Osteoblast (primary cell): ENCODE data around the gene SFRP2. TPM values are rescaled to one million over a fixed set of nuclear protein-coding genes. Genes with fewer than 3 reads are reported as not detected.
A peak's percentile ranks its signal among the peaks of the same experiment; 100 is the strongest.

Experiments
- DNase-seq: peaks from one replicate; pipeline ENCODE4 v3.0.0; 2011; ENCODE audit warnings: low spot score, mixed read lengths; ENCODE audit not compliant: insufficient read length; ENCODE audit errors: missing footprints
- H2AFZ ChIP-seq: 2 replicates; pipeline ENCODE4 v1.6.0; 2011; ENCODE audit warnings: mild to moderate bottlenecking, low read length
- H3K27ac ChIP-seq: 2 replicates; pipeline ENCODE4 v1.5.1; 2011; ENCODE audit warnings: mild to moderate bottlenecking, low read depth, low read length, moderate library complexity
- H3K27me3 ChIP-seq: 2 replicates; pipeline ENCODE4 v1.6.0; 2012; ENCODE audit warnings: mild to moderate bottlenecking, control low read depth, inconsistent platforms, low read length, moderate library complexity; ENCODE audit not compliant: insufficient read depth
- H3K36me3 ChIP-seq: 2 replicates; pipeline ENCODE4 v1.5.1; 2011; ENCODE audit warnings: mild to moderate bottlenecking, low read length, control low read depth, moderate library complexity; ENCODE audit not compliant: insufficient read depth
- H3K4me1 ChIP-seq: 2 replicates; pipeline ENCODE4 v1.5.1; 2011; ENCODE audit warnings: mild to moderate bottlenecking, low read length, control low read depth, moderate library complexity; ENCODE audit not compliant: insufficient read depth
- H3K4me2 ChIP-seq: 2 replicates; pipeline ENCODE4 v1.6.0; 2011; ENCODE audit warnings: mild to moderate bottlenecking, low read length; ENCODE audit not compliant: insufficient read depth
- H3K4me3 ChIP-seq: fragments of 200-600 bp; sonication (generic); 3 replicates; pipeline ENCODE4 v1.5.1; 2012; ENCODE audit warnings: mild to moderate bottlenecking, low read length, inconsistent platforms; ENCODE audit not compliant: insufficient read depth
- H3K79me2 ChIP-seq: 2 replicates; pipeline ENCODE4 v1.6.0; 2012; ENCODE audit warnings: mild to moderate bottlenecking, low read length, control low read depth, inconsistent platforms; ENCODE audit not compliant: insufficient read depth
- H3K9me3 ChIP-seq: 2 replicates; pipeline ENCODE4 v1.5.1; 2011; ENCODE audit warnings: low read depth, low read length, control low read depth
- H4K20me1 ChIP-seq: 2 replicates; pipeline ENCODE4 v1.6.0; 2012; ENCODE audit warnings: mild to moderate bottlenecking, low read length, control low read depth; ENCODE audit not compliant: insufficient read depth
- CTCF ChIP-seq: IDR thresholded peaks from 2 replicates; pipeline ENCODE4 v1.5.1; 2011; ENCODE audit warnings: mild to moderate bottlenecking, low read depth, low read length, moderate library complexity; ENCODE audit errors: extremely low read depth
- total RNA-seq: library from RNA; depleted of rRNA; stranded (reverse); fragments of >200 nt; gene quantifications from 2 replicates; pipeline ENCODE4 v1.2.3, GENCODE V29; 2012

SFRP2 gene
- total RNA-seq, 1 donor: not detected

GRCh38 chr4:153750197-153750817, 38.6 kb downstream of the SFRP2 start:
- H3K36me3 ChIP-seq: no peaks in the 10 kb centered on the region
- no peak overlapping the region for H3K4me3 ChIP-seq
- peak; percentile 78 for TF ChIP-seq CTCF
- no peaks in the 10 kb centered on the region for H3K9me3 ChIP-seq
- no peaks in the 10 kb centered on the region for H3K27me3 ChIP-seq
- DNase-seq: peak; percentile 73
- H3K27ac ChIP-seq: no peak overlapping the region
- H3K79me2 ChIP-seq: no peaks in the 10 kb centered on the region
- no peaks in the 10 kb centered on the region for H3K4me1 ChIP-seq
- no peak overlapping the region for H3K4me2 ChIP-seq
- no peak overlapping the region for H2AFZ ChIP-seq
- H4K20me1 ChIP-seq: no peaks in the 10 kb centered on the region

GRCh38 chr4:153748378-153748777, 40.5 kb downstream of the SFRP2 start:
- no peak overlapping the region for H3K4me2 ChIP-seq

GRCh38 chr4:153747406-153747955, 41.4 kb downstream of the SFRP2 start:
- no peaks in the 10 kb centered on the region for H3K4me1 ChIP-seq
- TF ChIP-seq CTCF: no peak
- H3K36me3 ChIP-seq: no peaks in the 10 kb centered on the region
- no peaks in the 10 kb centered on the region for H3K9me3 ChIP-seq
- no peak overlapping the region for H2AFZ ChIP-seq
- no peaks in the 10 kb centered on the region for H4K20me1 ChIP-seq
- no peak overlapping the region for H3K27ac ChIP-seq
- H3K4me2 ChIP-seq: no peak overlapping the region
- no peak for DNase-seq
- H3K27me3 ChIP-seq: no peaks in the 10 kb centered on the region
- no peak overlapping the region for H3K4me3 ChIP-seq
- no peaks in the 10 kb centered on the region for H3K79me2 ChIP-seq

More at GRCh38 chr4:153748378-153748777, 40.5 kb downstream of the SFRP2 start:
- H2AFZ ChIP-seq: no peak overlapping the region
- H3K4me3 ChIP-seq: no peak overlapping the region
- peak; percentile 88 for DNase-seq
- TF ChIP-seq CTCF: no peak
- no peaks in the 10 kb centered on the region for H3K4me1 ChIP-seq
- no peaks in the 10 kb centered on the region for H3K79me2 ChIP-seq
- no peaks in the 10 kb centered on the region for H3K27me3 ChIP-seq
- no peaks in the 10 kb centered on the region for H3K9me3 ChIP-seq
- H3K27ac ChIP-seq: no peak overlapping the region
- no peaks in the 10 kb centered on the region for H4K20me1 ChIP-seq
- no peaks in the 10 kb centered on the region for H3K36me3 ChIP-seq

GRCh38 chr4:153745651-153746050, 43.2 kb downstream of the SFRP2 start:
- Histone ChIP-seq H3K4me3 (no peak overlapping the region), H3K36me3 (no peaks in the 10 kb centered on the region)
- TF ChIP-seq CTCF: no peak

More at GRCh38 chr4:153745651-153746050, 43.2 kb downstream of the SFRP2 start:
- no peak for DNase-seq
- H3K9me3 ChIP-seq: no peaks in the 10 kb centered on the region
- H3K4me1 ChIP-seq: no peaks in the 10 kb centered on the region
- no peaks in the 10 kb centered on the region for H3K79me2 ChIP-seq
- no peaks in the 10 kb centered on the region for H3K27me3 ChIP-seq
- H3K27ac ChIP-seq: no peak overlapping the region
- H2AFZ ChIP-seq: no peak overlapping the region
- no peak overlapping the region for H3K4me2 ChIP-seq
- H4K20me1 ChIP-seq: no peaks in the 10 kb centered on the region
